Measurements from ENCODE around the gene ALKBH3.

- no peak for TF ChIP-seq POLR2A (IDR thresholded peaks at IDR 0.05)
- TF ChIP-seq, protein P1, sequence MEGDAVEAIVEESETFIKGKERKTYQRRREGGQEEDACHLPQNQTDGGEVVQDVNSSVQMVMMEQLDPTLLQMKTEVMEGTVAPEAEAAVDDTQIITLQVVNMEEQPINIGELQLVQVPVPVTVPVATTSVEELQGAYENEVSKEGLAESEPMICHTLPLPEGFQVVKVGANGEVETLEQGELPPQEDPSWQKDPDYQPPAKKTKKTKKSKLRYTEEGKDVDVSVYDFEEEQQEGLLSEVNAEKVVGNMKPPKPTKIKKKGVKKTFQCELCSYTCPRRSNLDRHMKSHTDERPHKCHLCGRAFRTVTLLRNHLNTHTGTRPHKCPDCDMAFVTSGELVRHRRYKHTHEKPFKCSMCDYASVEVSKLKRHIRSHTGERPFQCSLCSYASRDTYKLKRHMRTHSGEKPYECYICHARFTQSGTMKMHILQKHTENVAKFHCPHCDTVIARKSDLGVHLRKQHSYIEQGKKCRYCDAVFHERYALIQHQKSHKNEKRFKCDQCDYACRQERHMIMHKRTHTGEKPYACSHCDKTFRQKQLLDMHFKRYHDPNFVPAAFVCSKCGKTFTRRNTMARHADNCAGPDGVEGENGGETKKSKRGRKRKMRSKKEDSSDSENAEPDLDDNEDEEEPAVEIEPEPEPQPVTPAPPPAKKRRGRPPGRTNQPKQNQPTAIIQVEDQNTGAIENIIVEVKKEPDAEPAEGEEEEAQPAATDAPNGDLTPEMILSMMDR (IDR thresholded peaks at IDR 0.05): no peak
Measured at GRCh38 chr11:43832536-43832935, 48.1 kb upstream of the ALKBH3 start.
